GM12872 (cell line): ENCODE measurements around the gene CCDC60.

Source experiments
- TF ChIP-seq, protein P1 (sequence below): IDR thresholded peaks from 3 replicates; pipeline ENCODE4 v1.5.1; 2011; ENCODE audit warnings: low read depth, mild to moderate bottlenecking, low read length, moderate library complexity; ENCODE audit not compliant: insufficient read depth

The CCDC60 gene

DNA sequence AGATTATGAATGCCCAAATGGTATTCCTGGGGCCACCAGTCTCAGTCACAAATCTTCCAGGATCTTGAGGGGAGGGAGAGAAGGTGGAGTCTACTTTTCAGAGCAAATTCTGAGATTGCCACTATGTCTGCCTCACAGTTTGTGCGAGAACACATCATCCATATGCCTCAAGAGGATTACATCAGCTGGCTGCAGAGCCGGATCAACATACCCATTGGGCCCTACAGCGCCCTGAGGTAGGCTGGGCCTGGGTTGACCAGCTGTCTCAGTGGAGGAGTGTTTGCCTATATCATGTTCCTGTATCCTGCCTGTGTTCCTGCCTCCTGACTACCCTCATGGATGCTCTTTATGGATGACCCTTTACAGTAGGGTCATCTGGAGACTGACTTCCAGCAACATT, 205.9 kb downstream of the CCDC60 start:
- TF ChIP-seq, protein P1, sequence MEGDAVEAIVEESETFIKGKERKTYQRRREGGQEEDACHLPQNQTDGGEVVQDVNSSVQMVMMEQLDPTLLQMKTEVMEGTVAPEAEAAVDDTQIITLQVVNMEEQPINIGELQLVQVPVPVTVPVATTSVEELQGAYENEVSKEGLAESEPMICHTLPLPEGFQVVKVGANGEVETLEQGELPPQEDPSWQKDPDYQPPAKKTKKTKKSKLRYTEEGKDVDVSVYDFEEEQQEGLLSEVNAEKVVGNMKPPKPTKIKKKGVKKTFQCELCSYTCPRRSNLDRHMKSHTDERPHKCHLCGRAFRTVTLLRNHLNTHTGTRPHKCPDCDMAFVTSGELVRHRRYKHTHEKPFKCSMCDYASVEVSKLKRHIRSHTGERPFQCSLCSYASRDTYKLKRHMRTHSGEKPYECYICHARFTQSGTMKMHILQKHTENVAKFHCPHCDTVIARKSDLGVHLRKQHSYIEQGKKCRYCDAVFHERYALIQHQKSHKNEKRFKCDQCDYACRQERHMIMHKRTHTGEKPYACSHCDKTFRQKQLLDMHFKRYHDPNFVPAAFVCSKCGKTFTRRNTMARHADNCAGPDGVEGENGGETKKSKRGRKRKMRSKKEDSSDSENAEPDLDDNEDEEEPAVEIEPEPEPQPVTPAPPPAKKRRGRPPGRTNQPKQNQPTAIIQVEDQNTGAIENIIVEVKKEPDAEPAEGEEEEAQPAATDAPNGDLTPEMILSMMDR: no peak

DNA sequence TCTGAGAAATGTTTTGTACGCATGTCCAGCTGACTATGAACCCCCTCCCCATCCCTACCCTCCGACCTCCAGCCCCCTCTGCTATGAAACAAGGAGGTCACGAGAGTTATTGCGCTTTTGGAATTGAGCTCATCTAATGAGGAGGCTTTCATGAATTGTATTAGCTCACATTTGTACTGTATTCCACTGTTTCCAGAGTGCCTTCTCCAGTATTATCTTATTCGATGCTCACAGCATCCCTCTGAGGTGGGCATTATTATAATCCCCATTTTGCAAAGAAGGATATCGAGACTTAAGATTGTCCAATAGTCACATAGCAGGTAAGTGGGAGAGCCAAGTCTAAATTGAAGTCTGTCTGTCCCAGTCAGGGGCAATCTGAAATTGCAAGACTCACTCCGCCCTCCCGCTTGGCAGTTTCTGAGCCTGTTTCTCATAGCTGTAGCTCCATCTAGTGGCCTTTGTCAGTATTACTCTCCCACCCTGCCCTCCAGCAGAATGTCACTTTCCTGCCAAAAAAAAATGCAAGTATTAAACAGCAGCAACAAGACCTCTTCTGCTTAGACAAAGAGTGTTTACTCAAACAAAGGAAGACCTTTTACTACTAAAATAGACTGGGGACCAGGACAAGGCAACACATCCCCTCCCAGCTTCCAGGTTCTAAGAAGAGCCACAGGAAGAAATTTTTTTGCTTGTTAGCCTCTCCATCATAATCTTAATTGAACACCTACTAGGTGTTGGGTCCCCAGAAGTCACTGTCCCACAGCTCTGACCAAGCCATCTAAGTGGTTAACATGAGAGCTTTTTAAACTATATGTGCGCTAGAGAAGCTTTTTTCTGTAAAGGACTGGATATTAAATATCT, 210.5 kb downstream of the CCDC60 start:
- TF ChIP-seq, protein P1: peak; percentile 89

DNA sequence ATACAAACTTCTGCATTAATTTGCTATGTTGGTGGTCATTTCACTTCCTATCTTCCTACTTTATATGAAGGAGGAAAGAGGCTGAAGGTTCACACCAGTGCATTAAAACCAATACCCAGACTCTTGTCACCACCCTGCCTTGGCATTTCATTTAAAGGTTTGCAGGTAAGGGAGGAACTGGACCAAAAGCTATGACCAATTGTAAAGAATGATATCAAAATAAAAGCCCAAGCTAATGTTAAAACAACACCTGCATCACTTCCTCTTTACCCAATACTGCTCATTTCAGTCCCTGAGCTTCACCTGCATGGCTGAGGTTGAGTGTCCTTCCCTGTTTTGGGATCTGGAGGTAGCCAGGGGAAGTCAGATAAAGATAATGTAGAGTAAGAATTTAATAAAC, 211.8 kb downstream of the CCDC60 start:
- TF ChIP-seq, protein P1: no peak

DNA sequence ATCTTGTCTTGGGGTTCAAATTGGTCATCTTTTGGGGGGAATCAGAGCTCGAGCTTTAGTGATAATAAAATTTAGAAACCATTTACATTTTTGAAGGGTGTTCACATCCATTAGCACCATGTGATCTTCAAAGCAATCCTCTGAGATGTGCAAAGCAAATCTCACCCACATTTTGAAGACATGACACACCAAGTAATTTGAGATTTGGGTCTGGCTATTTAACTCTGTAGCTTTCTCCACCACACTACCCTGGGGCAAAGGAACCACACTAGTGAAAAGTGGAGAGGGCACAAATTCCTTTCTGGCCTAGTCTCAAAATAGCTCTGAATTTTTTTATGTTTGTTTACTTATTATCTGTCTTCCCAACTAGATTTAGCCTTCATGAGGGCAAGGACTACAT, 212.5 kb downstream of the CCDC60 start:
- TF ChIP-seq, protein P1: no peak

DNA sequence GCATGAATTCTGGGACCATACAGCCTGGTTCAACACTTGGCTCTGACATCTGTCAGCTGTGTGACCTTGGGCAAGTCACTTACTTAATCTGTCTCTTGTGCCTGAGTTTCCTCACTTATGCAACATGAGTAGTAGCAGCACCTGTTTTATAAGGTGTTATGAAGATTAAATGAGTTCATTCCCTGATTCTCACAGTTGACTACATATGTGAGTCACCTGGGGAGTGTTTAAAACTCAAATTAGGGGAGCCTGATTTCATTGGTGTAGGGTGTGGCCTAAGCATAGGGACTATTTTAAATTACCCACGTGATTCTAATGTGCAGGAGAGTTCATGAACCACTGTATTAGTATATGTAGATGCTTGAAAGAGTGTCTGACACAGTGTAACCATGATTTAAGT, 222.3 kb downstream of the CCDC60 start:
- TF ChIP-seq, protein P1: no peak

DNA sequence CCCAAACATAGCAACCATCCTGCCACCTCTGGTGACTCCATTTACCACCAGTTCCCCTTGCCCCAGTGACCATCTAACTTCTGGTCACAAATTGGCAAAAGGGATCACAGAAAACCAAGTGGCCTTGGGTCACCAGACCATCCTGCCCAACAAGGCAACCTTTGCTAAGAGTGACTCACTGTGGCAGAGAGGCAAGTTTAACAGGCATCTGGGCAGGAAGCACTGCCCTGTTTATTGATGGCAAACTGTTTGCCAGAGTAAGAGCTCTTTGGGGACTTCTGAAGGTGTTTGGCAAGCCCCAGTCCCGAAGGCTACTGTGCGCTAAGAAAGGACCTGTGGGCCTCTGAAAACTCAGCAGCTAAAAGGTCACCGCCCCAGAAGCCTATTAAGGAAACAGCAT, 230.9 kb downstream of the CCDC60 start:
- TF ChIP-seq, protein P1: no peak

DNA sequence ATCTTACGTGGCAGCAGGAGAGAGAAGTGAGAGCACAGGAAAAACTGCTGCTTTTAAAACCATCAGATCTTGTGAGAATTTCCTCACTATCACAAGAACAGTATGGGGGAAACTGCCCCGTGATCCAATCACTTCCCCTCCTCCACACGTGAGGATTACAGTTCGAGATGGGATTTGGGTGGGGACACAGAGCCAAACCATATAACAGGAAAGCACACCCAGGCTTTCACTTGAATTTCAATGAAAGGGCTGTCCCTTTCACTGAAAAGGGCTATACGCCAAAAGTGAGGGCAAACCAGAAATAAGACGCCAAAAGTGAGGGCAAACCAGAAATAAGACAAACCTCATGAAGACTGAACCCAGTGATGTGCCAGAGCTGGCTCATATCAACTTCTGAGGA, 236.2 kb downstream of the CCDC60 start:
- TF ChIP-seq, protein P1: no peak
